Lower leg skin (tissue), 3 donors: Measurements from ENCODE around the gene KCTD8.
"Not testable (repeated sequence)": the region's sequence is repeated elsewhere in the genome, so short reads cannot be mapped to it uniquely, and the experiment has no call there.

Experiments used
- POLR2A ChIP-seq, 2 donors: fragments of 450-650 bp; IDR thresholded peaks; one replicate each; pipeline ENCODE4 v1.6.1; 2016 to 2017; ENCODE audit warnings: antibody characterized with exemption in 2 of 2, mild to moderate bottlenecking in 1 of 2, moderate library complexity in 1 of 2
- TF ChIP-seq, protein P1 (sequence below), 3 donors: fragments of 450-650 bp; IDR thresholded peaks; one replicate each; pipeline ENCODE4 v1.5.1; 2016; ENCODE audit warnings: antibody characterized with exemption in 3 of 3, mild to moderate bottlenecking in 3 of 3, moderate library complexity in 2 of 3

DNA sequence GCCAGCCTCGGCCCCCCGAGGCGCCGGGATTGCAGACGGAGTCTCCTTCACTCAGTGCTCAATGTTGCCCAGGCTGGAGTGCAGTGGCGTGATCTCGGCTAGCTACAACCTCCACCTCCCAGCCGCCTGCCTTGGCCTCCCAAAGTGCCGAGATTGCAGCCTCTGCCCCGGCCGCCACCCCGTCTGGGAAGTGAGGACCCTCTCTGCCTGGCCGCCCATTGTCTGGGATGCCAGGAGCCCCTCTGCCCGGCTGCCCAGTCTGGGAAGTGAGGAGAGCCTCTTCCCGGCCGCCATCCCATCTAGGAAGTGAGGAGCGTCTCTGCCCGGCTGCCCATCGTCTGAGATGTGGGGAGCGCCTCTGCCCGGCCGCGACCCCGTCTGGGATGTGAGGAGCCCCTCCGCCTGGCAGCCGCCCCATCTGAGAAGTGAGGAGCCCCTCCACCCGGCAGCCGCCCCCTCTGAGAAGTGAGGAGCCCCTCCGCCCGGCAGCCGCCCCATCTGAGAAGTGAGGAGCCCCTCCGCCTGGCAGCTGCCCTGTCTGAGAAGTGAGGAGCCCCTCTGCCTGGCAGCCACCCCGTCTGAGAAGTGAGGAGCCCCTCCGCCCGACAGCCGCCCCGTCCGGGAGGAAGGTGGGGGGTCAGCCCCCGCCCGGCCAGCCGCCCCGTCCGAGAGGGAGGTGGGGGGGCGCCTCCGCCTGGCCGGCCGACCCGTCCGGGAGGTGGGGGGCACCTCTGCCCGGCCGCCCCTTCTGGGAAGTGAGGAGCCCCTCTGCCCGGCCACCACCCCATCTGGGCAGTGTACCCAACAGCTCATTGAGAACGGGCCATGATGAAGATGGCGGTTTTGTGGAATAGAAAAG lies 266.9 kb downstream of the KCTD8 start:
- TF ChIP-seq, protein P1, sequence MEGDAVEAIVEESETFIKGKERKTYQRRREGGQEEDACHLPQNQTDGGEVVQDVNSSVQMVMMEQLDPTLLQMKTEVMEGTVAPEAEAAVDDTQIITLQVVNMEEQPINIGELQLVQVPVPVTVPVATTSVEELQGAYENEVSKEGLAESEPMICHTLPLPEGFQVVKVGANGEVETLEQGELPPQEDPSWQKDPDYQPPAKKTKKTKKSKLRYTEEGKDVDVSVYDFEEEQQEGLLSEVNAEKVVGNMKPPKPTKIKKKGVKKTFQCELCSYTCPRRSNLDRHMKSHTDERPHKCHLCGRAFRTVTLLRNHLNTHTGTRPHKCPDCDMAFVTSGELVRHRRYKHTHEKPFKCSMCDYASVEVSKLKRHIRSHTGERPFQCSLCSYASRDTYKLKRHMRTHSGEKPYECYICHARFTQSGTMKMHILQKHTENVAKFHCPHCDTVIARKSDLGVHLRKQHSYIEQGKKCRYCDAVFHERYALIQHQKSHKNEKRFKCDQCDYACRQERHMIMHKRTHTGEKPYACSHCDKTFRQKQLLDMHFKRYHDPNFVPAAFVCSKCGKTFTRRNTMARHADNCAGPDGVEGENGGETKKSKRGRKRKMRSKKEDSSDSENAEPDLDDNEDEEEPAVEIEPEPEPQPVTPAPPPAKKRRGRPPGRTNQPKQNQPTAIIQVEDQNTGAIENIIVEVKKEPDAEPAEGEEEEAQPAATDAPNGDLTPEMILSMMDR (IDR thresholded peaks at IDR 0.05) = not testable (repeated sequence)
- not testable (repeated sequence) for TF ChIP-seq POLR2A (IDR thresholded peaks at IDR 0.05)
